NCI-H2227 (cell line): ENCODE data around the gene CACNG4.
A peak's percentile ranks its signal among the peaks of the same experiment; 100 is the strongest.

Source experiments
- DNase-seq: peaks from one replicate; lab custom pipeline; 2025; ENCODE audit not compliant: unreplicated experiment; lab: John Stamatoyannopoulos, UW

The CACNG4 gene

GRCh38 chr17:66984730-66985129 is 20.2 kb downstream of the CACNG4 start:
- no peak for DNase-seq

- DNase-seq: no peak
Measured at GRCh38 chr17:66985338-66986237, 21.1 kb downstream of the CACNG4 start.

GRCh38 chr17:66986659-66987058 is 22.2 kb downstream of the CACNG4 start:
- no peak for DNase-seq

GRCh38 chr17:66987059-66987616 is 22.6 kb downstream of the CACNG4 start:
- DNase-seq: no peak

- peak; percentile 19 for DNase-seq
Measured at GRCh38 chr17:66988069-66988798, 23.7 kb downstream of the CACNG4 start.

- DNase-seq: no peak
Measured at GRCh38 chr17:66989076-66989475, 24.6 kb downstream of the CACNG4 start.

GRCh38 chr17:66989579-66989978 is 25.1 kb downstream of the CACNG4 start:
- no peak for DNase-seq

- no peak for DNase-seq
Measured at GRCh38 chr17:66990047-66990446, 25.5 kb downstream of the CACNG4 start.

- no peak for DNase-seq
Measured at GRCh38 chr17:66992911-66993442, 28.5 kb downstream of the CACNG4 start.

GRCh38 chr17:66994361-66994760 is 29.9 kb downstream of the CACNG4 start:
- DNase-seq: no peak

GRCh38 chr17:66994930-66995535 is 30.5 kb downstream of the CACNG4 start:
- no peak for DNase-seq

- DNase-seq: no peak
Measured at GRCh38 chr17:66995944-66996343, 31.4 kb downstream of the CACNG4 start.

- no peak for DNase-seq
Measured at GRCh38 chr17:66996926-66997325, 32.4 kb downstream of the CACNG4 start.

- no peak for DNase-seq
Measured at GRCh38 chr17:67003231-67003630, 38.7 kb downstream of the CACNG4 start.

- no peak for DNase-seq
Measured at GRCh38 chr17:67004181-67004580, 39.7 kb downstream of the CACNG4 start.

GRCh38 chr17:67007266-67007665 is 42.8 kb downstream of the CACNG4 start:
- DNase-seq: no peak

GRCh38 chr17:67008101-67008500 is 43.6 kb downstream of the CACNG4 start:
- DNase-seq: no peak

GRCh38 chr17:67011527-67012175 is 47.1 kb downstream of the CACNG4 start:
- no peak for DNase-seq

GRCh38 chr17:67013891-67014290 is 49.4 kb downstream of the CACNG4 start:
- no peak for DNase-seq

GRCh38 chr17:67015001-67015400 is 50.5 kb downstream of the CACNG4 start:
- no peak for DNase-seq
